ENCODE measurements around the gene IRX4.

- TF ChIP-seq POLR2A (IDR thresholded peaks at IDR 0.05) = no peak
- TF ChIP-seq, protein P1, sequence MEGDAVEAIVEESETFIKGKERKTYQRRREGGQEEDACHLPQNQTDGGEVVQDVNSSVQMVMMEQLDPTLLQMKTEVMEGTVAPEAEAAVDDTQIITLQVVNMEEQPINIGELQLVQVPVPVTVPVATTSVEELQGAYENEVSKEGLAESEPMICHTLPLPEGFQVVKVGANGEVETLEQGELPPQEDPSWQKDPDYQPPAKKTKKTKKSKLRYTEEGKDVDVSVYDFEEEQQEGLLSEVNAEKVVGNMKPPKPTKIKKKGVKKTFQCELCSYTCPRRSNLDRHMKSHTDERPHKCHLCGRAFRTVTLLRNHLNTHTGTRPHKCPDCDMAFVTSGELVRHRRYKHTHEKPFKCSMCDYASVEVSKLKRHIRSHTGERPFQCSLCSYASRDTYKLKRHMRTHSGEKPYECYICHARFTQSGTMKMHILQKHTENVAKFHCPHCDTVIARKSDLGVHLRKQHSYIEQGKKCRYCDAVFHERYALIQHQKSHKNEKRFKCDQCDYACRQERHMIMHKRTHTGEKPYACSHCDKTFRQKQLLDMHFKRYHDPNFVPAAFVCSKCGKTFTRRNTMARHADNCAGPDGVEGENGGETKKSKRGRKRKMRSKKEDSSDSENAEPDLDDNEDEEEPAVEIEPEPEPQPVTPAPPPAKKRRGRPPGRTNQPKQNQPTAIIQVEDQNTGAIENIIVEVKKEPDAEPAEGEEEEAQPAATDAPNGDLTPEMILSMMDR (IDR thresholded peaks at IDR 0.05 in 4 of 5, conservative IDR thresholded peaks at IDR 0.05 in 1 of 5) = no peak
Measured at GRCh38 chr5:1893754-1894153, 11.0 kb upstream of the IRX4 start.

Measured in gastrocnemius medialis (tissue), 4 donors.